Endothelial cell of umbilical vein (primary cell): Measurements from ENCODE around the gene TRPM5. TPM values are rescaled to one million over a fixed set of nuclear protein-coding genes. Genes with fewer than 3 reads are reported as not detected.

Experiments
- BruUV-seq: library from RNA; stranded (reverse); fragments of 400-500 nt; replicated peaks from 2 replicates; lab custom pipeline; 2021; lab: Mats Ljungman, UMichigan
- CTCF ChIA-PET: fragments of 300-600, 350-600 bp; sonication (Branson Sonifier 250); formaldehyde crosslinking; loops from one replicate; lab custom pipeline; 2021; ENCODE audit warnings: antibody characterized with exemption, inconsistent platforms; lab: Charles Lee
- POLR2A ChIA-PET: fragments of 300-600, 350-600 bp; sonication (Branson Sonifier 250); formaldehyde crosslinking; loops from one replicate; lab custom pipeline; 2021; ENCODE audit warnings: antibody characterized with exemption, inconsistent platforms; lab: Charles Lee
- DNase-seq: peaks from one replicate; pipeline ENCODE4 v3.0.0-alpha.2; 2011; ENCODE audit warnings: low read depth, low spot score
- FAIRE-seq: peaks from 2 replicates; lab custom pipeline; 2011; peaks lifted over from hg19 to GRCh38; lab: Jason Lieb, UNC
- H2AFZ ChIP-seq: 2 replicates; pipeline ENCODE4 v1.6.0; 2012; ENCODE audit warnings: low read depth, low read length, control low read depth, inconsistent platforms
- H3K27ac ChIP-seq: 2 replicates; pipeline ENCODE4 v1.5.1; 2011; ENCODE audit warnings: low read depth, mild to moderate bottlenecking, control low read depth, low read length, moderate library complexity; ENCODE audit not compliant: insufficient read depth
- H3K27me3 ChIP-seq, 2 experiments: 2 replicates each; pipeline versions ENCODE4 v1.6.0 to v1.6.1; 2011; ENCODE audit warnings: low read length in 2 of 2, mixed read lengths in 1 of 2; ENCODE audit not compliant: control insufficient read depth in 2 of 2, insufficient read depth in 2 of 2
- H3K36me3 ChIP-seq, 2 experiments: 2 replicates in 1 of 2; 3 replicates in 1 of 2; pipeline ENCODE4 v1.5.1; 2011; ENCODE audit warnings: low read length in 2 of 2, mild to moderate bottlenecking in 1 of 2, moderate library complexity in 1 of 2; ENCODE audit not compliant: control insufficient read depth in 2 of 2, insufficient read depth in 2 of 2; ENCODE audit errors: extremely low read depth in 1 of 2
- H3K4me1 ChIP-seq: 3 replicates; pipeline ENCODE4 v1.5.1; 2011; ENCODE audit warnings: mild to moderate bottlenecking, low read length; ENCODE audit not compliant: control insufficient read depth, insufficient read depth; ENCODE audit errors: extremely low read depth
- H3K4me2 ChIP-seq: 2 replicates; pipeline ENCODE4 v1.6.1; 2011; ENCODE audit warnings: low read length, control low read depth, mixed read lengths; ENCODE audit not compliant: insufficient read depth
- H3K4me3 ChIP-seq, 3 experiments: fragments of 200-600 bp in 1 of 3; sonication (generic), shearing (Covaris generic) in 1 of 3; replicated peaks in 1 of 3; 2 replicates each; pipeline ENCODE4 v1.5.1; 2011 to 2016; ENCODE audit warnings: control low read depth in 3 of 3, low read length in 3 of 3, mild to moderate bottlenecking in 2 of 3, inconsistent platforms in 1 of 3, low read depth in 1 of 3, moderate library complexity in 1 of 3; ENCODE audit not compliant: insufficient read depth in 1 of 3
- H3K79me2 ChIP-seq: 2 replicates; pipeline ENCODE4 v1.6.0; 2012; ENCODE audit warnings: low read length, inconsistent platforms; ENCODE audit not compliant: control insufficient read depth, insufficient read depth
- H3K9ac ChIP-seq: replicated peaks from 2 replicates; pipeline ENCODE3; 2011; ENCODE audit warnings: low read length, control low read depth; ENCODE audit not compliant: insufficient read depth; ENCODE audit errors: extremely low read depth
- H3K9me1 ChIP-seq: replicated peaks from 3 replicates; pipeline ENCODE4 v1.6.0; 2011; ENCODE audit warnings: mild to moderate bottlenecking, low read length; ENCODE audit not compliant: control insufficient read depth, insufficient read depth; ENCODE audit errors: extremely low read depth
- H3K9me3 ChIP-seq: replicated peaks from 2 replicates; pipeline ENCODE4 v1.5.1; 2012; ENCODE audit warnings: low read length, inconsistent platforms; ENCODE audit not compliant: control insufficient read depth, insufficient read depth
- H4K20me1 ChIP-seq: replicated peaks from 2 replicates; pipeline ENCODE3; 2011; ENCODE audit warnings: mild to moderate bottlenecking, low read length; ENCODE audit not compliant: control insufficient read depth, insufficient read depth; ENCODE audit errors: extremely low read depth
- CTCF ChIP-seq, 2 donors: IDR thresholded peaks; 1 replicate in 1 of 2; 2 replicates in 1 of 2; pipeline ENCODE4 v1.5.1; 2011; ENCODE audit warnings: low read length in 2 of 2, mild to moderate bottlenecking in 2 of 2, moderate library complexity in 2 of 2, control low read depth in 1 of 2, inconsistent platforms in 1 of 2, low read depth in 1 of 2; ENCODE audit not compliant: insufficient read depth in 1 of 2; ENCODE audit errors: extremely low read depth in 1 of 2
- POLR2A ChIP-seq: IDR thresholded peaks from 2 replicates; pipeline ENCODE4 v1.6.1; 2012; ENCODE audit warnings: low read depth, mild to moderate bottlenecking, control low read depth, low read length
- dilution Hi-C: fragments of 300-500 bp; cut with MboI; formaldehyde crosslinking; loops from one replicate; pipeline ENCODE4 v1.15.0; 2019; ENCODE audit warnings: low sequenced_read_pairs; ENCODE audit not compliant: extremely low pct_ligation_motif_present
- intact Hi-C: fragments of 100-400 bp; cut with micrococcal nuclease; formaldehyde crosslinking; loops from one replicate; pipeline ENCODE4 v1.10.0; 2022
- polyA plus RNA-seq, 4 experiments: library from polyadenylated mRNA; depleted of rRNA in 3 of 4; stranded (reverse) in 3 of 4; unstranded in 1 of 4; fragments of >200 nt; gene quantifications; 2 replicates each; pipeline versions ENCODE4 v1.2.1 to v1.2.3, GENCODE V29; 2011 to 2012; ENCODE audit warnings: missing spikeins in 1 of 4
- total RNA-seq: library from RNA; stranded (reverse); gene quantifications from 2 replicates; pipeline ENCODE4 v1.2.3, GENCODE V29; 2021

TRPM5 gene
- total and polyA plus RNA-seq, 2 donors (not counting 3 experiments of a cell fraction or from before 2014, with no cell fraction given) = not detected

- no peak overlapping the region for H3K9ac ChIP-seq
- TF ChIP-seq CTCF (IDR thresholded peaks at IDR 0.05; ENCODE audit: extremely low read depth in 1 of 2, insufficient read depth in 1 of 2, low read depth in 1 of 2, low read length in 2 of 2) = peak; percentile 88 to 97
- no peak for TF ChIP-seq POLR2A
- no peak overlapping the region for H2AFZ ChIP-seq
- FAIRE-seq (no peak), DNase-seq (peak; percentile 59)
- no peaks in the 10 kb centered on the region for H3K79me2 ChIP-seq
- H4K20me1 ChIP-seq = no peaks in the 10 kb centered on the region
- H3K4me1 ChIP-seq = no peaks in the 10 kb centered on the region
- H3K27me3 ChIP-seq = no peaks in the 10 kb centered on the region
- H3K9me1 ChIP-seq = no peaks in the 10 kb centered on the region
- no peaks in the 10 kb centered on the region for H3K9me3 ChIP-seq
- POLR2A ChIA-PET = interaction anchor here (1.6 kb wide), 1 partner anchor 115 kb away, joined by 7 read pairs; no protein-coding TSS in a partner anchor
- no peak overlapping the region for H3K27ac ChIP-seq
- CTCF ChIA-PET = interaction anchor here (0.6 to 10.1 kb wide), 34 partner anchors 10 to 506 kb away, joined by 3 to 829 read pairs (median 5); partner anchors contain the start of genes C11orf21, CD81, TSPAN32 and TSSC4
- no TSS peak for BruUV-seq
- H3K36me3 ChIP-seq = no peaks in the 10 kb centered on the region
- dilution Hi-C loops = no loop called here
- H3K4me3 ChIP-seq = no peak overlapping the region
- H3K4me2 ChIP-seq = no peak overlapping the region
- intact Hi-C loops = loop anchor here (1.0 kb wide), 1 partner anchor 254 kb away; no protein-coding TSS in a partner anchor
Measured at GRCh38 chr11:2420502-2421225, 23.6 kb downstream of the TRPM5 start.
